ENCODE data around the gene GPC3. TPM values are rescaled to one million over a fixed set of nuclear protein-coding genes. Genes with fewer than 3 reads are reported as not detected.

Gene GPC3
- polyA plus RNA-seq, 3 donors = not detected

DNA sequence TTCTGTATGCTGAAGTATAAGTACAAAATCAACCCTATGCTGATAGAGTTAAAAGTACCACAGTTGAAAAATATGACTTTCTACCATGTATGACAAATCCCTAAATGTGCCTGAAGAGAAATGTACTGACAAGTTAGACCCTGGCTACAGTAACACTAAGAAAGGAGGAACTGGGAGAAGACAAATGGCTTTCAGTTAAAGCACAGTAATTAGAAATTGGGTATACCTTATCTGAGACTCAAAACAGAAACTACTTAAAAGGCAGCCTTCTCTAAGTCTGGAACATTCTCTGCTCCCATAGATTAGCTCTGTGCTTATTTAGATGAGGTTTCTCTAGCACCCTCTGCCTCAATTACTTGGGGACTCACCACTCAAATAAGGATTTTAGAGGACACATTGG, 189.1 kb downstream of the GPC3 start:
- H3K27ac Mint-ChIP-seq = no peak overlapping the region
- TF ChIP-seq, protein P1, sequence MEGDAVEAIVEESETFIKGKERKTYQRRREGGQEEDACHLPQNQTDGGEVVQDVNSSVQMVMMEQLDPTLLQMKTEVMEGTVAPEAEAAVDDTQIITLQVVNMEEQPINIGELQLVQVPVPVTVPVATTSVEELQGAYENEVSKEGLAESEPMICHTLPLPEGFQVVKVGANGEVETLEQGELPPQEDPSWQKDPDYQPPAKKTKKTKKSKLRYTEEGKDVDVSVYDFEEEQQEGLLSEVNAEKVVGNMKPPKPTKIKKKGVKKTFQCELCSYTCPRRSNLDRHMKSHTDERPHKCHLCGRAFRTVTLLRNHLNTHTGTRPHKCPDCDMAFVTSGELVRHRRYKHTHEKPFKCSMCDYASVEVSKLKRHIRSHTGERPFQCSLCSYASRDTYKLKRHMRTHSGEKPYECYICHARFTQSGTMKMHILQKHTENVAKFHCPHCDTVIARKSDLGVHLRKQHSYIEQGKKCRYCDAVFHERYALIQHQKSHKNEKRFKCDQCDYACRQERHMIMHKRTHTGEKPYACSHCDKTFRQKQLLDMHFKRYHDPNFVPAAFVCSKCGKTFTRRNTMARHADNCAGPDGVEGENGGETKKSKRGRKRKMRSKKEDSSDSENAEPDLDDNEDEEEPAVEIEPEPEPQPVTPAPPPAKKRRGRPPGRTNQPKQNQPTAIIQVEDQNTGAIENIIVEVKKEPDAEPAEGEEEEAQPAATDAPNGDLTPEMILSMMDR (IDR thresholded peaks at IDR 0.05) = no peak
- peaks cover 2% of the 10 kb centered on the region for H3K4me1 Mint-ChIP-seq
- H3K36me3 Mint-ChIP-seq = no peaks in the 10 kb centered on the region
- H3K4me3 Mint-ChIP-seq = no peak overlapping the region
- H3K4me3 ChIP-seq (replicated peaks in 1 of 3; ENCODE audit: low read depth in 2 of 3, low read length in 3 of 3) = no peak overlapping the region
- no peaks in the 10 kb centered on the region for H3K9me3 ChIP-seq (replicated peaks in 1 of 2; ENCODE audit: control insufficient read depth in 1 of 2, insufficient read depth in 1 of 2, low read length in 2 of 2)
- no peak overlapping the region for H3K27ac ChIP-seq (ENCODE audit: low read depth in 1 of 2, low read length in 2 of 2)
- H3K79me2 ChIP-seq (ENCODE audit: insufficient read depth, low read length) = no peaks in the 10 kb centered on the region
- H3K27me3 ChIP-seq (ENCODE audit: control insufficient read depth in 2 of 2, insufficient read depth in 2 of 2, low read length in 2 of 2) = peaks cover 0 to 7% of the 10 kb centered on the region in 2 donors
- no peaks in the 10 kb centered on the region for H3K36me3 ChIP-seq (replicated peaks in 1 of 2; ENCODE audit: control insufficient read depth in 1 of 2, insufficient read depth in 2 of 2, low read length in 2 of 2)
- DNase-seq = no peak
- no peak overlapping the region for H2AFZ ChIP-seq (ENCODE audit: insufficient read depth, low read depth, low read length, poor library complexity, severe bottlenecking)
- H3K27me3 Mint-ChIP-seq (ENCODE audit: low read depth in 3 of 3) = peaks cover 0 to 2% (median 0%) of the 10 kb centered on the region in 3 donors
- no peaks in the 10 kb centered on the region for H4K20me1 ChIP-seq (ENCODE audit: insufficient read depth, low read length)
- intact Hi-C loops (cut with micrococcal nuclease) = loop anchor here in 1 of 2 donors (10.0 kb wide), 1 partner anchor 599 kb away; no protein-coding TSS in a partner anchor
- no peak overlapping the region for H3K4me2 ChIP-seq (replicated peaks; ENCODE audit: extremely low read depth, low read length, poor library complexity, severe bottlenecking)
- H3K9ac ChIP-seq (ENCODE audit: insufficient read depth, low read length, poor library complexity, severe bottlenecking) = no peak overlapping the region
- H3K4me1 ChIP-seq (ENCODE audit: control insufficient read depth in 1 of 2, insufficient read depth in 2 of 2, low read length in 2 of 2) = no peaks in the 10 kb centered on the region
- H3K9me3 Mint-ChIP-seq = peaks cover 0 to 2% (median 0%) of the 10 kb centered on the region in 7 donors

DNA sequence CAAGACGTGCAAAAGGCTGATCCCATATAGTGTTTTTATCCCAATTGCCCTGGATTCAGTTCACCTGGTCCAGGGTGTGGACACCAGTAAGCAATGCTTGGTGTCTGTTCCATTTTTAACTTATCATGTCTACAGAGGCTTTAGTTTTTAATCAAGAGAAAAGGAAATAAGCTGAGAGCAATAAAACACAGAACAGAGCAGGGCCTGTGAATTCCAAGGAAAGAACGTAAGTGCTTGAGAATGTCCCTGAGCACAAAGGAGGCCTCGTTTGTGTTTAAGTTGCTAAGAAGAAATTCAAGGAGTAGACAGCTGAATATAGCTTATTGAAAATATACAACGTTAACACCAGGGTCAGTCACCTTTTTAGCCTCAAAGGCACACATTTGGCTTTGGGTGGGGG, 191.3 kb downstream of the GPC3 start:
- H3K4me1 Mint-ChIP-seq = peaks cover 2% of the 10 kb centered on the region
- Histone ChIP-seq H3K4me3 (replicated peaks in 1 of 3; ENCODE audit: low read depth in 2 of 3, low read length in 3 of 3) (no peak overlapping the region), H2AFZ (ENCODE audit: insufficient read depth, low read depth, low read length, poor library complexity, severe bottlenecking) (no peak overlapping the region), H3K4me2 (replicated peaks; ENCODE audit: extremely low read depth, low read length, poor library complexity, severe bottlenecking) (no peak overlapping the region), H3K9me3 (replicated peaks in 1 of 2; ENCODE audit: control insufficient read depth in 1 of 2, insufficient read depth in 1 of 2, low read length in 2 of 2) (no peaks in the 10 kb centered on the region), H3K79me2 (ENCODE audit: insufficient read depth, low read length) (no peaks in the 10 kb centered on the region), H3K36me3 (replicated peaks in 1 of 2; ENCODE audit: control insufficient read depth in 1 of 2, insufficient read depth in 2 of 2, low read length in 2 of 2) (no peaks in the 10 kb centered on the region), H3K27me3 (ENCODE audit: control insufficient read depth in 2 of 2, insufficient read depth in 2 of 2, low read length in 2 of 2) (peaks cover 0 to 3% of the 10 kb centered on the region in 2 donors), H3K27ac (ENCODE audit: low read depth in 1 of 2, low read length in 2 of 2) (no peak overlapping the region), H3K4me1 (ENCODE audit: control insufficient read depth in 1 of 2, insufficient read depth in 2 of 2, low read length in 2 of 2) (no peaks in the 10 kb centered on the region), H4K20me1 (ENCODE audit: insufficient read depth, low read length) (no peaks in the 10 kb centered on the region), H3K9ac (ENCODE audit: insufficient read depth, low read length, poor library complexity, severe bottlenecking) (no peak overlapping the region)
- no peak overlapping the region for H3K27ac Mint-ChIP-seq
- H3K36me3 Mint-ChIP-seq = no peaks in the 10 kb centered on the region
- H3K27me3 Mint-ChIP-seq (ENCODE audit: low read depth in 3 of 3) = peaks cover 0 to 5% (median 2%) of the 10 kb centered on the region in 3 donors
- TF ChIP-seq, protein P1 (IDR thresholded peaks at IDR 0.05) = no peak
- H3K9me3 Mint-ChIP-seq = peaks cover 0 to 2% (median 0%) of the 10 kb centered on the region in 7 donors
- WGBS (ENCODE audit: insufficient coverage) = 100% methylated on average over 2 of the region's 4 CpGs
- no peak overlapping the region for H3K4me3 Mint-ChIP-seq
- intact Hi-C loops (cut with micrococcal nuclease) = loop anchor here in 1 of 2 donors (10.0 kb wide), 1 partner anchor 601 kb away; no protein-coding TSS in a partner anchor
- DNase-seq = no peak
